ENCODE results near the gene WDTC1. TPM values are rescaled to one million over a fixed set of nuclear protein-coding genes. Genes with fewer than 3 reads are reported as not detected.

Gene WDTC1
- total RNA-seq, 1 donor from 2014 or later, result 18.3 TPM

DNA sequence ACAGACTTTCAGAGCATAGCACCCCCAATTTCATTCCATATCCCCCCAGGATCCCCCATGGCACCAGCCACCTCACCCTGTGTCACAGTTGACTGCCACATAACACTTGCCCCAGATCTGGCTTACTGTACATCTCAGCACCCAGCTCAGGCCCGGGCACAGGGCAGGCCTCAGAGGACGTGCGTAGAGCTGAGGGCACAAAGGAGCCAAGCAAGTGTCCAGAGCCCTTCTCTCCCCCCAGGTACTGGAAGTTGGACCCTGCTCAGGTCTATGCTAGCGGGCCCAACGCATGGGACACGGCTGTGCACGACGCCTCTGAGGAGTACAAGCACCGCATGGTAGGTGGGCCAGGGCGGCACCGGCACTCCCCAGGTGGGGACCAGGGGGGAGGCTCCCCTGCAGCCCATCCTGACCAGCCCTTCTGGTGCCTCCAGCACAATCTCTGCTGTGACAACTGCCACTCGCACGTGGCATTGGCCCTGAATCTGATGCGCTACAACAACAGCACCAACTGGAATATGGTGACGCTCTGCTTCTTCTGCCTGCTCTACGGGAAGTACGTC is 99.4 kb downstream of the WDTC1 start:
- no peak for DNase-seq (ENCODE audit: low read depth, low spot score)

DNA sequence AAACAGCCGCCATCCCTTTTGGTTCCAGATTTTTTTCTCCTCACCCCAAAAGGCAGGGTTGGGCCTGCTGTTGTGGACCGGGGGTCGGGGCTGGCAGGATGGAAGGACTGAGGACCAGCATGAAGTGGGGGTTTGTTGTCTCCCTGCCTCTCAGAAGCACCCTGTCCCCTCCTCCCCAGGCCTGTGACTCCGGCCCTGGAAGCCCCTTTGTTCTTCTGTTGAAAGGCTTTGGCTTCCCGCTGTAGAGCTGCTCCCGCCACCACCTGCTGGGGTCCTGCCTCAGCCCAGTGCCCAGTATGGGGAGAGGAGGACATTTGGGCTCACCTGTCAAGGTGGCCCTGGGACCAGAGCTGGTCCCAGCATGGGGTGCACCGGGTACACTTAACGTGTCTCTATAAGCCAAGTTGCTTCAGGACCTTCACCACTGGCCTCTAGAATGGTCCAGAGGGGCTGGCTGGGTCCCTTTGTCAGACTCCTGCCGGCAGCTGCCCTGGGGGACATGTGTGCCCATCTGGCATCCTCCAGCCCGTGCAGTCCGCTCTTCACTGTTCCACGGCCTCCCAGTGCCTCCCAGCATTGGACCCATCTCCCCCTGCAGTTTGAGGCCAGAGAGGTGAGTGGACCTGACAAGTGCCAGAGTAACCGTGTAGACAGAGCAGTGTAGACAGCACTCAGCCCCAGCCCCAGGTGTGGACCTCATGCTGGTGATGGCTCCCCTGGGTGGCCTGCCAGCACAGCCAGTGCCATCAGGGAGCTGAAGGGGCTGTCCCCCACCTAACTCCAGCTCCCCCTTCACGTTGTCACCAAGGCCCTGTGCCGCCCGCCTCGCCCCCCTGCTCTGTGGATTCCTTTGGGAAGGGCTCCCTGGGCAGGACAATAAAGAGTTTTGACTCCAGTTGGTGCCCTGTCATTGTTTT is 101.3 kb downstream of the WDTC1 start:
- no peak for DNase-seq (ENCODE audit: low read depth, low spot score)

DNA sequence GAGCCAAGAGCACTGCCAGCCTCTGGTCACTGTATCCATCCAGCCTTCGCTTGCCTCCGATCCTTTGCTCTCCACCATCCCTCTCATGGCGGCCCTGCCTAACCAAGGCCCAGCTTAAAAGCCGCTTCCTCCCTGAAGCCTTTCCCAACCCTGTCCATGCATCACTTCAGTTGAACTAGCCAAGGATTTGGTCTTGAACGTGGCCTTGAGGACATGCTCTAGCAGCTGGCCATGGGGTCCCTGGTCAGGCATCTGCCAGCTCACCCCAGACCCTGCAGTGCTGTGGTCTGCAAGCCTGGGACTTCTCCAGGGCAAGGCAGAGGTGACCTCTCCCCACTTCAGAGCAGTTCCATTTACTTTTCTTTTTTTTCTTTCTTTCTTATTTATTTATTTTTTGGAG is 102.3 kb downstream of the WDTC1 start:
- no peak for DNase-seq (ENCODE audit: low read depth, low spot score)

DNA sequence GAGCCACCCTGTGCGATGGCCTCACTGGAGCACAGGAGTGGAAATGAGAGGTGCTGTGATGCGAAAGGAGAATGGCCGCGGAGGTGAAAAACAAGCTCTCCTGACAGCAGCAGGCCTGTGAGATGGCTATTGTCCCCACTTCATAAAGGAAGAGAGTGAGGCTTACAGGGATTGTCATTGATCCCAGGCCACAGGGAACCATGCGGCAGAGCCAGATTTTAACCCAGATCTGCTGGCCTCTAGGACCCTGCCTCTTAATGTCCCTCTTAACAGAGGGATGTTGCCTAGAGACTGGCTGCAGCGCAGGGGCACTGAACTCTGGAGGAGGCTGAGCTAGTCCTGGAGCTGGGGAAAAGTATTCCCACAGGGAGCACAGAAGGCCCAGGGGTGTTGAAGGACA is 104.3 kb downstream of the WDTC1 start:
- DNase-seq (ENCODE audit: low read depth, low spot score), result no peak

DNA sequence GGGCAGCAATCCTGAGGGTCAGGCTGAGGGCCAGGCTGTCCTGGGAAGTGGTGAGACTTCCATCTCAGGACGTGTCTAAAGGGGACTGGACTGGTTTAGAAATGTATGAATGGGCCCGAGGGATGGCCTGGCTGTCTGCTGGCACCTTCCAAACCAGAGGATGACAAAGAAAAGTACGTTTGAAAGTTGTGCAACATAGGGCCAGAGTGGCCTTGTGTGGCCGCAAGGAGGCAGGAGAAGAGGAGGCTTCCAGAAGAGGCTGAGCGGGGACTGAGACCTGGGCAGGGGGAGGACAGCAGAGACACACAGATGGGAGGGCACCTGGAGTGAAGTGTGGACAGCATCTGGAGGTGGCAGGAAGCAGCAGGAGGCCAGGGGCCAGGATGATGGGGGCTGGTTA is 104.8 kb downstream of the WDTC1 start:
- DNase-seq (ENCODE audit: low read depth, low spot score), result no peak

DNA sequence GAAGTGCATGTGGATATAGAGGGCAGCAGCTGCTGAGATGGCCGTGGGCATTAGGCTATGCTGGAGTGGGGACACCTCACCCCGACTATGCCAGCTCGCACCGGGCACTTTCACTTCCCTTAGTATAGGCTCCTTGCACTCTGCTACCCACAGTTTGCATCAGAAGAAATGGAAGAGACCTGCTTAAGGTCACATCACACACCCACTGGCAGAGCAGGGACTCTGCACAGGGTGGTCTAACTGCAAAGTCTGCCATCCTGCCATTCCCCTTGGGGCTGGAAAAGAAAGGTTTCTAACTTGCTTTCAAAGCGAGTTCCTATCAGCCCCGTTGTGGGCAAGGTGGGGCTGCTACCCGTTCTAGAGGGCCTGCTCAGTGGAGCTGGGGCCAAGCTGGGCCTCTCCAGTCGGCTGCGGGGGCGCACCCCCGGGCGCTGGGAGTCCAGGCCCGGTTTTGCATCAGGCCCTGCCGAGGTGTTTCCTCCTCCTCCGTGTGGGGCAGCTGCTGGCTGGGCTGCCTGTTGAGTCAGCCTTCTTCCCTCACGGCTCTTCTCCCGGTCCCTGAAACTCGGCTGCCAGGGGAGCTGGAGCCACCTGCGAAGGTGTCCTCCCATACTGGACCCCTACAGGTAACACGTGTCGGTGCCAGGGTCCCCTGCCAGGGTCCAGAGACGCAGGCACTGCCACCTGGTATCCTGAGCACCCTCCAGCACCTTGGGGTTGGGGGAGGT is 107.3 kb downstream of the WDTC1 start, which contains the start of gene SYTL1:
Gene SYTL1 (plus strand): TSS at position 498 of the 728 bp plus-strand sequence. CDS start 3,313 bp downstream, outside the sequence.
- no peak for DNase-seq (ENCODE audit: low read depth, low spot score)

DNA sequence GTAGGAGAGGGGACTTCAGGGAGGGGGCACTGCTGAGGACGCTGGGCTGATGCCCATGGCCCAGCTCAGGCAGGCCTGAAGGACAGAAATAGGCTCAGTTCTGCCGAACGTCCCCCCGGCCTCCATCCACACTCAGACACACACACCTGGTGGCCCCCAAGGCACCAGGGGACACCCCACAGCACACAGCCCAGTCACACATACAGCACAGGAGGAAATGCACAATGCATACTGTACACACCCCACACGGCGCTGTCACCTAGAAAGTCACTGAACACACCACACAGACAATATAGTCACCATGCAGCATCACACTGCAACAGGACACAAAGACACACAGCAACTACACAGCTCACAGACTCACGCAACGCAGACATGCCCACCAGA is 108.0 kb downstream of the WDTC1 start:
- no peak for DNase-seq (ENCODE audit: low read depth, low spot score)

DNA sequence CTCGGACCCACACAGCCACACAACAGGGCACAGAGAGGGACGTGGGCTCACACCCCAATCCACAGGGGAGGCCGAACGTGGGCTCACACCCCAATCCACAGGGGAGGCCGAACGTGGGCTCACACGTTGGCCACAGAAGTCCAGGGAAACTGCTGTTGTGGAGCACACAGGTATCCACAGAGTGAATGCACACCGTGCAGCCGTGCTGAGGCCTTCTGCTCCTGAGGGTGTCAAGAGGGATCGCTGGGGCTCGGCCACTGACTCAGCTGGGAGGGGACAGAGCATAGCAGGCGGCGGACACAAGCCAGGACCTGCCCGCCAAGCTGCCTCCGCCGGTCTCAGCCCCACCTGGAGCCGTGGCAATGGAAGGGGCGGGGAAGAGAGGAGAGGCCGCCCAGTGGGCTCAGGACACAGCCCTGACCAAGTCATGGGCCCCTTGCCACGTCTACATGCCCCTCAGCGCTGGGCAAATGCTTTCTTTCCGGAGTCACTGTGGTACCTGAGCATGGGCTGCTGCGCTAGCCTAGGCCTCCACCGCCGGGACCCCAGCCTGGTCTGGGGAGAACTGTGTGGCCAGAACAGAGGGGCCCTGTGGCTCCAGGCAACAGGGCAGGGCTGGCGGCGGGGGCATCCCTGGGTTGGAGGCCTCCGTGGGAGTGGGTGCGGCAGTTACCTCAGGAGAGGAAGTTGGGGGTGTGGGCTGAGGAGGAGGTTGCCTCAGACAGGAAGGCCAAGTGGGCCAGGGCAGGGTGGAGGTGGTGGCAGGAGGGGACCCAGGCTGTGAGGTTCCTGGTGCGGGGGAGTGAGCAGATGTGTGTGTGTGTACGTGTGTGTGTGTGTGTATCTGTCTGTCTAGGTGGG is 108.6 kb downstream of the WDTC1 start:
- no peak for DNase-seq (ENCODE audit: low read depth, low spot score)

DNA sequence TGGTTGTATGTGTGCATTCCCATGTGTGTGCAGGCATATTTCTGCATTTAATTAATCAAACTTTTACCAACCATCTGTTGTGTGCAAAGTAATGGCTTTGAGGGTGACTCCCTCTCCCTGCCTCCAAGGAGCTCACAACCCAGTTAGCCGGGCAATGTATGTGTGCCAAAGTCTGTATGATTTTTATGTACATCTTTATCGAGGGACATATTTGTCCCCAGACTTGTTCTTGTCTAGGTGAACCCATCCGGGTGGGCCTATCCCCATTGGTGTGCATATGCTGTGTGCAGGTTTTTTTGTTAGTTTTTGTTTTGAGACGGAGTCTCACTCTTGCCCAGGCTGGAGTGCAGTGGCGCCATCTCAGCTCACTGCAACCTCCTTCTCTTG is 109.2 kb downstream of the WDTC1 start:
- no peak for DNase-seq (ENCODE audit: low read depth, low spot score)

DNA sequence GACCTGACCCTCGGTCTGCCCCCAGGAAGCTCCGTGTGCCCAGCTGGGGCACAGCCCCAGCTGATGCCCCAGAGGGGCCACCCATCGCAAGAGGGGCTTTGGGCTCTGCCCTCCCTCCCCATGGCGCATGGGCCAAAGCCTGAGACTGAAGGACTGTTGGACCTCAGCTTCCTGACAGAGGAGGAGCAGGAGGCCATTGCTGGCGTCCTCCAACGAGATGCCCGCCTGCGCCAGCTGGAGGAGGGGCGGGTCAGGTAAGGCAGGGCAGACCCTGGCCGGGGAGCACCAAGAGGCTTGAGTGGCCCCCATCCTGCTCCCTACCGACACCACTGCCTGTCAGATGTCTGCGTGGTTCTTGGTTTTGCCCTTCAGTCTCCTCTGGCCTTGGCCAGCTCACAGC is 110.8 kb downstream of the WDTC1 start:
- DNase-seq (ENCODE audit: low read depth, low spot score), result no peak

DNA sequence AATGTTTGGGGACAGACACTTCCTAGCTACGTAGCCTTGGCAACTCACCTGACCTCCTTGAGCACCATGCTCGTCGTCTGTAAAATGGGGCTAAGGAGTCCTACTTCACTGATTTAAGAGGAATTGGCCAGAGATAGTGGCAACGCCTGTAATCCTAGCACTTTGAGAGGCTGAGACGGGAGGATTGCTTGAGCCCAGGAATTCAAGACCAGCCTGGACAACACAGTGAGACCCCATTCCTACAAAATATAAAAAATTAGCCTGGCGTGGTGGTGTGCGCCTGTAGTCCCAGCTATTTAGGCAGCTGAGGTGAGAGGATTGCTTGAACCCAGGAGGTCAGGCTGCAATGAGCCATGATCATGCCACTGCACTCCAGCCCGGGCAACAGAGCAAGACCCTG is 111.9 kb downstream of the WDTC1 start:
- DNase-seq (ENCODE audit: low read depth, low spot score), result no peak

DNA sequence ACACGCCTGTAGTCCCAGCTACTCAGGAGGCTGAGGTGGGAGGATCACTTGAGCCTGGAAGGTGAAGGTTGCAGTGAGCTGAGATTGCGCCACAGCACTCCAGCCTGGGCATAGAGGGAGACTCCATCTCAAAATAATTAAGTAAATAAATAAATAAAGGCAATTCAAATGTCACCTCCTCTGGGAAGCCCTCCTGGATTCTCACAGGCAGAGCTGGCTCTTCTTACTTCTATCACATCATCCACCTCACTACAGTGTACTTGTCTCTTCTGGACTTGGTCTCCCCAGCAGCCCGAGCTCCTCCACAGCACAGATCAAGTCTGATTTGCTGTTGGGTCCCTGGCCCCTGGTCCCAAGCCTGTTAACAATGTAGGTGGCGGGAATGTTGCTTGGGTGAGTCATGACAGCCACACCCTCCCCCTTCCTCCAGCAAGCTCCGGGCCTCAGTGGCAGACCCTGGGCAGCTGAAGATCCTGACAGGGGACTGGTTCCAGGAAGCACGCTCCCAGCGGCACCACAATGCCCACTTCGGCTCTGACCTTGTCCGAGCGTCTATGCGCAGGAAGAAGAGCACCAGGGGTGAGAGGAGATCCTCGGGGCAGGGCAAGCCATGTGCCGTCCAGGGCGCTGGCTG is 112.7 kb downstream of the WDTC1 start:
- no peak for DNase-seq (ENCODE audit: low read depth, low spot score)

DNA sequence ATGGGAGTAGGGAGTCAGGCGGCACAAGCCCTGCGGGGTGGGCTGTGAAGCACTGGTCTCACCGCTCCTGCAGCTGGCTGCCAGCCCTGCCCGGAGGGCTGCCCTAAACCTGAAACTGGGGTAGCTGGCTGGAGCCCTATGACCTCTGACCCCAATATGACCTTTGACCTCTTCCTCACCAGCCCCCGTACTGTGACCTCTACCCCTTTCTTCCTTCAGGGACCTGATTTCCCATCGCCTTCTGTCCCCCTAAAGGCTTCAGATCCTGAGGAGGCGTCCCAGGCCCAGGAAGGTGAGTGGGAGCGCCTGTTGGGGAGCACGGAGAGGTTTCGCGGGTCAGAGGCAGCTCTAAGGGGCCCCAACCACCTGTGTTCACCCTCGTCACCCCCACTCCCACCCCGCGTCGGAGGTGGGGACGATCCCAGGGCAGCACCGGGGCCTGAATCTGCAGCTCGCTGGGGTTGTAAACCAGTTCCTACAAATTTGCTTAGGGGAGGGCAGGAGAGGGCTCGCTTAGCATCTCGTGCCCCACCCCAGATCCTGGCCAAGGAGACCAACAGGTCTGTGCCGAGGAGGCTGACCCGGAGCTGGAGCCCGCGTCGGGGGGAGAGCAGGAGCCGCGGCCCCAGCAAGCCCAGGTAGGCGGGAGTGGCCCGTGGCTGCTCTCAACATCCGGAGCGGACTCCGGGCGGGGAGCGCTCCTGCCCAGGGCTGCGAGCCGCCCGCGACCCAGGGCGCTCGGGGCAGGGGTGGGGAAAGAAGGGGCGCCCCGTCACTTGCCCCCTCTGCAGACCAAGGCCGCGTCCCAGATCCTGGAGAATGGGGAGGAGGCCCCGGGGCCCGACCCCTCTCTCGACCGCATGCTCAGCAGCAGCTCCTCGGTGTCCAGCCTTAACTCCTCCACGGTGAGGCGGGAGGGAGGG is 114.7 kb downstream of the WDTC1 start:
- no peak for DNase-seq (ENCODE audit: low read depth, low spot score)

DNA sequence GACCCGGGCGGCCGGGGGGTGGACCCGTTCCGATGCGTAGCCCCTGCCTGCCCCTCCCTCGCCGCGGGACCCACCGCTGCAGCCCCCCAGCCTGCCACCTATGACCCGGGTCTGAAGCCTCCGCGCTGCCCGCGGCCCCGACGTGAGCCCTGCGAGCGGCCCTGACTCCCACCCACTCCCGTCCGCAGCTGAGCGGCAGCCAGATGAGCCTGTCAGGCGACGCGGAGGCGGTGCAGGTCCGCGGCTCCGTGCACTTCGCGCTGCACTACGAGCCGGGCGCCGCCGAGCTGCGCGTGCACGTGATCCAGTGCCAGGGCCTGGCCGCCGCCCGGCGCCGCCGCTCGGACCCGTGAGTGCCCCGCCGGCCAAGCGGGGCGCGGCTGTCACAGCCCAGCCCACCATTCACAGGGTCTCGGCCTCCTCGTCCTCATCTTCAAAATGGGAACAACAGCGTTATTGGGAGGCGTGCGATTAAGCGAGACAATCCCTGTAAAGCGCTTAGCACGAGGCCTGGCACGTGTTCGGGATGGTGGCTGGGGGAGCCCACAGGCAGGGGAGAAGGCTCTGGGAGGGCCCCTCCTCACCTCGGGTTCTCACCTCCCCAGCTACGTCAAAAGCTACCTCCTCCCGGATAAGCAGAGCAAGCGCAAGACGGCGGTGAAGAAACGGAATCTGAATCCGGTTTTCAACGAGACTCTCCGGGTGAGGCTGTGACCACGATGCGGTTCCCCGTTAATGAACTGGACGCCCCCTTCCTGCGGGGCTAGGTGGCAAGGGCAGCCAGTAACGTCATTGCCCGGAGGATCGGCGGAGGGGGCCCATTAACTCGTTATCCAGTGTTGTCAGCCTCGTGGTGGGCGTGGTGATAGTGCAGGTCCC is 115.6 kb downstream of the WDTC1 start:
- DNase-seq (ENCODE audit: low read depth, low spot score), result no peak

DNA sequence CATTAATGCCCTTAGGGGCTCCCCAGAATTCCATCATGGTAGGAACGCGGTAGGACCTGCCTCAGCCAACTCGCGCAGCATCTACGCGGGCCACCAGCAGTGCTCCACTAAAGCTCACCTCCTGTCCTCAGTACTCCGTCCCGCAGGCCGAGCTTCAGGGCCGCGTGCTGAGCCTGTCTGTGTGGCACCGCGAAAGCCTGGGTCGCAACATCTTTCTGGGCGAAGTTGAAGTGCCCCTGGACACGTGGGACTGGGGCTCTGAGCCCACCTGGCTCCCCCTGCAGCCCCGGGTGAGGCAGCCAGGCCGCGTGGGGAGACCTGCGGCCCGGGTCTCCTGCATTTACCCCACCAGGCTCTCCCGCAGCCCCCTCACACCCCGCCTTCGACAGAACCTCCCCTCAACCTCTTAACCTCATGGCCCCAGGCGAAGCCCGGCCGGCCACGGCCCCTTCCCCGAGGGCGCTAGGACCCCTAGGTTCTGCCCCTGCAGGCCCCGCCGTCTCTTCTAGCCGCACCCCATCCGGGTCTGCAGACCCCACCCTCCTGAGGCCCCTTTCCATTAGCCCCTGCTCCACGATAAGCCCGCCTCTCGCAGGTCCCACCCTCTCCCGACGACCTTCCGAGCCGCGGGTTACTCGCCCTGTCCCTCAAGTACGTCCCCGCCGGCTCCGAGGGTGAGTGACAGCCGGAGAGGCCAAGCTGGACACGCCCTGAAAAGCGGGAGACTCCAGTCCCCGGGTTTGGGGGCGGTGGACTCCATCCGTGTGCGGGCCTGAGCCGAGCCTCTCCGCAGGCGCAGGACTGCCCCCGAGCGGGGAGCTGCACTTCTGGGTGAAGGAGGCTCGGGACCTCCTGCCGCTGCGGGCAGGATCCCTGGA is 116.5 kb downstream of the WDTC1 start:
- DNase-seq (ENCODE audit: low read depth, low spot score), result no peak

DNA sequence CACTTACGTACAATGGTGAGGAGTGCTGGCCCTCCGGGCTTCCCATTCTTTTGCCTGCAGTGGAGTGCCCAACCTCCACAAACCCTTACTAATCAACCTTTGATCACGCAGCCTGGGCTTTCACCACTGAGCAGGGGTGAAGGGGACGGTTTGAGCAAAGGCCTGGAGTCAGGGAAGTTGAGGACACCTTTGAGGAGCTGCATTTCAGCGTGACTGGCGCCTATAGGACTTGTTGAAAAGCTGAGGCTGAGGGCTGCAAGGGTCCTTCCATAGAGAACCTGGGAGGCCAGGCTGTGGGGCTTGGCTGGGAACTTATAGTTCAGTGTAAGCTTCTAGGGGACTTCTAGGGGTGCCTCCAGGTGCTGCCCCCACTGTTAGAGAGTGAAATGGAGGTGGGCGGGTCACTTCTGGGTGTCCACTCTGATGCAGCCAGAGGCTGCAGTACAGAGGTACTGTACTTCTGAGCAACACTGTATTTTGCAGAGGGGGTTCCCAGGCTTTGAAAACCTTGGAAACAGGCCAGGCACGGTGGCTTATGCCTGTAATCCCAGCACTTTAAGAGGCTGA is 117.2 kb downstream of the WDTC1 start:
- no peak for DNase-seq (ENCODE audit: low read depth, low spot score)

DNA sequence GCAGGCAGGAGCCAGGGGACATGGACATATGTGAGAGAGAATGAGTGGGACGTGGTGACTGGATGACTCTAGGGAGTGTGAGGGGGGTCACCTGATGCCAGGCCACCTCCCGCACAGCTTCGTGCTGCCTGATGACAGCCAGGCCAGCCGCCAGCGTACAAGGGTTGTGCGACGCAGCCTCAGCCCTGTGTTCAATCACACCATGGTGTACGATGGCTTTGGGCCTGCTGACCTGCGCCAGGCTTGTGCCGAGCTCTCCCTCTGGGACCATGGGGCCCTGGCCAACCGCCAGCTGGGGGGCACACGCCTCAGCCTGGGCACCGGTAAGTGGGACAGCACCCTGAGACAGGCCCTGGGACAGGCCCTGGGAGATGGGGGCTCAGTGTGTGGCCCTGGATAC is 118.7 kb downstream of the WDTC1 start:
- DNase-seq (ENCODE audit: low read depth, low spot score), result no peak
